ENCODE data around the gene LOXHD1. TPM values are rescaled to one million over a fixed set of nuclear protein-coding genes. Genes with fewer than 3 reads are reported as not detected.

LOXHD1 gene
- total and polyA plus RNA-seq, 10 of the 15 experiments (the other 5 are each of a cell fraction or from before 2014, with no cell fraction given) = not detected

DNA sequence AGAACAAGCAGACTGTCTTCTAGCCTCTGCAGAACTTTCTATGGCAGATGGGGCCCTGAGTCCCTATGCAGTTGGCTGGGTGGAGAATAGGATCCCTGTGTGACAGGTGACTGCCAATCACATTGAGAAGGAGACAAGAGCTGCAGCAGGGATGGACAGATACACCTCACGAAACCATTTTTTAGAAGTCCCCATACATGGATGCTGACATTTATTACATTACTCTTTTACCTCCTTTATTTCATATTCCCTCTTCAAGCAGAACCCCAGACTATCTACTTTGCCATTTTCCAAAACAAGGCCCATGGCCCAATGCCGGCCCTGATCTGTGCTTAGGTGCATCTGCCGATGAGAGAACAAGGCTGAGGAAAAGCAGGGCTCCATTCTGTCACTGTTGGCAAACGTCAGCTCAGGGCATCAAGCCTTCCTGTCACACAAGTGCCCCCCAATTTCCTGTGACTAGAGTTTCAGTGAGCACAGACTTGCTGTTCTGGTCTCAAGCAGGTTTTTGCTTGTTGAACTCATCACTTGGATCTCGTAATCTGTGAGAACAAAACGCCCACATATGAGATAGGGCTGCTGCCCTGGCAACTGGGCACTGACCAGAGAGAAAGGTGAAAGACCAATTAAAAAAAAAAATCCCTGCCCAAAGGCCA lies 35.8 kb downstream of the LOXHD1 start (continued):
- TF ChIP-seq, protein P1, sequence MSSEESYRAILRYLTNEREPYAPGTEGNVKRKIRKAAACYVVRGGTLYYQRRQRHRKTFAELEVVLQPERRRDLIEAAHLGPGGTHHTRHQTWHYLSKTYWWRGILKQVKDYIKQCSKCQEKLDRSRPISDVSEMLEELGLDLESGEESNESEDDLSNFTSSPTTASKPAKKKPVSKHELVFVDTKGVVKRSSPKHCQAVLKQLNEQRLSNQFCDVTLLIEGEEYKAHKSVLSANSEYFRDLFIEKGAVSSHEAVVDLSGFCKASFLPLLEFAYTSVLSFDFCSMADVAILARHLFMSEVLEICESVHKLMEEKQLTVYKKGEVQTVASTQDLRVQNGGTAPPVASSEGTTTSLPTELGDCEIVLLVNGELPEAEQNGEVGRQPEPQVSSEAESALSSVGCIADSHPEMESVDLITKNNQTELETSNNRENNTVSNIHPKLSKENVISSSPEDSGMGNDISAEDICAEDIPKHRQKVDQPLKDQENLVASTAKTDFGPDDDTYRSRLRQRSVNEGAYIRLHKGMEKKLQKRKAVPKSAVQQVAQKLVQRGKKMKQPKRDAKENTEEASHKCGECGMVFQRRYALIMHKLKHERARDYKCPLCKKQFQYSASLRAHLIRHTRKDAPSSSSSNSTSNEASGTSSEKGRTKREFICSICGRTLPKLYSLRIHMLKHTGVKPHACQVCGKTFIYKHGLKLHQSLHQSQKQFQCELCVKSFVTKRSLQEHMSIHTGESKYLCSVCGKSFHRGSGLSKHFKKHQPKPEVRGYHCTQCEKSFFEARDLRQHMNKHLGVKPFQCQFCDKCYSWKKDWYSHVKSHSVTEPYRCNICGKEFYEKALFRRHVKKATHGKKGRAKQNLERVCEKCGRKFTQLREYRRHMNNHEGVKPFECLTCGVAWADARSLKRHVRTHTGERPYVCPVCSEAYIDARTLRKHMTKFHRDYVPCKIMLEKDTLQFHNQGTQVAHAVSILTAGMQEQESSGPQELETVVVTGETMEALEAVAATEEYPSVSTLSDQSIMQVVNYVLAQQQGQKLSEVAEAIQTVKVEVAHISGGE (CRISPR knock-in tag; IDR thresholded peaks at IDR 0.05) = no peak
- TF ChIP-seq SUZ12 (IDR thresholded peaks at IDR 0.05; ENCODE audit: unreplicated experiment) = no peak
- no peak for TF ChIP-seq SMARCA5 (IDR thresholded peaks at IDR 0.05)

GRCh38 chr18:46619559-46619958 lies 37.5 kb downstream of the LOXHD1 start:
- Histone ChIP-seq H3K4me2 (ENCODE audit: control insufficient read depth, insufficient read depth) (no peak overlapping the region), H3K27me3 (replicated peaks in 1 of 2; ENCODE audit: control insufficient read depth in 2 of 2, insufficient read depth in 2 of 2, low read length in 1 of 2) (no peaks in the 10 kb centered on the region), H3K27ac (ENCODE audit: control insufficient read depth, insufficient read depth) (no peak overlapping the region), H4K20me1 (ENCODE audit: control insufficient read depth, insufficient read depth) (no peaks in the 10 kb centered on the region), H2AFZ (ENCODE audit: control insufficient read depth, low read depth, low read length) (no peak overlapping the region), H3K4me1 (ENCODE audit: control insufficient read depth, insufficient read depth, low read length) (no peaks in the 10 kb centered on the region), H3K9me3 (replicated peaks; ENCODE audit: control insufficient read depth, insufficient read depth, low read length) (no peaks in the 10 kb centered on the region), H3K9ac (ENCODE audit: control insufficient read depth, insufficient read depth, low read length) (no peak overlapping the region), H3K4me3 (no peak overlapping the region), H3K79me2 (ENCODE audit: control insufficient read depth, insufficient read depth, low read length) (no peaks in the 10 kb centered on the region), H3K36me3 (ENCODE audit: control insufficient read depth in 2 of 2, insufficient read depth in 2 of 2, low read length in 1 of 2) (no peaks in the 10 kb centered on the region)
- FAIRE-seq (no peak), DNase-seq (ENCODE audit: low read depth, low spot score) (no peak), ATAC-seq (no peak)
- ChIA-PET RAD21 (ENCODE audit: unreplicated experiment) (no interaction called here), SMC1A (ENCODE audit: uncharacterized antibody, unreplicated experiment) (interaction anchor here (0.7 kb wide), 1 partner anchor 93 kb away, joined by 3 read pairs; no protein-coding TSS in a partner anchor), CTCF (interaction anchor here (0.8 kb wide), 1 partner anchor 8 kb away, joined by 3 read pairs; no protein-coding TSS in a partner anchor), POLR2A (no interaction called here)
- intact Hi-C loops (cut with micrococcal nuclease; ENCODE audit: unreplicated experiment) (no loop called here), in situ Hi-C loops (cut with MboI) (no loop called here)
- WGBS (ENCODE audit: insufficient coverage, insufficient replicate concordance, low lambda C conversion rate, missing lambda C conversion rate) = 0% methylated on average over 3 of the region's 3 CpGs
- no TSS peak for BruUV-seq (replicated peaks)
- TF ChIP-seq STAT1 (conservative IDR thresholded peaks at IDR 0.05) (no peak), SUPT20H (IDR thresholded peaks at IDR 0.05; ENCODE audit: borderline replicate concordance, control insufficient read depth, low read depth, low read length) (no peak), EP300 (IDR thresholded peaks at IDR 0.05; ENCODE audit: borderline replicate concordance in 1 of 2, control insufficient read depth in 1 of 2, low read depth in 2 of 2, low read length in 2 of 2) (no peak), ZBTB33 (IDR thresholded peaks at IDR 0.05) (no peak), PML (IDR thresholded peaks at IDR 0.05; ENCODE audit: low read length) (no peak), REST (IDR thresholded peaks at IDR 0.05; ENCODE audit: low read depth, low read length) (no peak)

All from GM12878 (cell line).